GM21737 (cell line): ENCODE results near the gene GGACT.
"Not testable (repeated sequence)": the region's sequence is repeated elsewhere in the genome, so short reads cannot be mapped to it uniquely, and the experiment has no call there.

Source experiments
- ATAC-seq: cut with Tn5 transposase; IDR thresholded peaks from one replicate; pipeline ENCODE4 v1.9.1; 2021; ENCODE audit warnings: mild to moderate bottlenecking, moderate library complexity; ENCODE audit not compliant: unreplicated experiment

The GGACT gene

GRCh38 chr13:100588331-100589177 is at the start of gene GGACT:
Gene GGACT (minus strand): TSS chr13:100588789. CDS start chr13:100532591, 56,198 bp downstream.
- peak; percentile 99 for ATAC-seq

GRCh38 chr13:100637796-100638195 is 49.2 kb upstream of the GGACT start:
- ATAC-seq: no peak

GRCh38 chr13:100637380-100637779 is 48.8 kb upstream of the GGACT start:
- no peak for ATAC-seq

- no peak for ATAC-seq
Observed at GRCh38 chr13:100636441-100636840, 47.9 kb upstream of the GGACT start.

- no peak for ATAC-seq
Observed at GRCh38 chr13:100636004-100636403, 47.4 kb upstream of the GGACT start.

- ATAC-seq: no peak
Observed at GRCh38 chr13:100634696-100635095, 46.1 kb upstream of the GGACT start.

- no peak for ATAC-seq
Observed at GRCh38 chr13:100633461-100633860, 44.9 kb upstream of the GGACT start.

GRCh38 chr13:100630555-100630954 is 42.0 kb upstream of the GGACT start:
- no peak for ATAC-seq

GRCh38 chr13:100627120-100627519 is 38.5 kb upstream of the GGACT start:
- no peak for ATAC-seq

- no peak for ATAC-seq
Observed at GRCh38 chr13:100625447-100625846, 36.9 kb upstream of the GGACT start.

GRCh38 chr13:100620792-100621191 is 32.2 kb upstream of the GGACT start:
- ATAC-seq: no peak

- no peak for ATAC-seq
Observed at GRCh38 chr13:100619940-100620339, 31.4 kb upstream of the GGACT start.

- not testable (repeated sequence) for ATAC-seq
Observed at GRCh38 chr13:100618897-100619296, 30.3 kb upstream of the GGACT start.

- ATAC-seq: no peak
Observed at GRCh38 chr13:100613031-100613430, 24.4 kb upstream of the GGACT start.

- ATAC-seq: no peak
Observed at GRCh38 chr13:100611678-100612492, 23.3 kb upstream of the GGACT start.

- no peak for ATAC-seq
Observed at GRCh38 chr13:100610391-100611347, 22.1 kb upstream of the GGACT start.

GRCh38 chr13:100608906-100609305 is 20.3 kb upstream of the GGACT start:
- peak; percentile 88 for ATAC-seq

- ATAC-seq: no peak
Observed at GRCh38 chr13:100608489-100608888, 19.9 kb upstream of the GGACT start.

- ATAC-seq: no peak
Observed at GRCh38 chr13:100604918-100605710, 16.5 kb upstream of the GGACT start.
